Natural killer cell (primary cell): ENCODE measurements around the gene CST8. TPM values are rescaled to one million over a fixed set of nuclear protein-coding genes. Genes with fewer than 3 reads are reported as not detected.

Experiments
- ATAC-seq, 3 donors: fragments of 150-1000 bp in 2 of 3; fragments of 200-7000 bp in 1 of 3; cut with Tn5 transposase; 1 replicate in 1 of 3; 2 replicates in 2 of 3; pipeline ENCODE4 v1.10.0; 2021; ENCODE audit warnings: mild to moderate bottlenecking in 2 of 3, moderate library complexity in 2 of 3
- DNase-seq, 2 donors: peaks; one replicate each; pipeline versions ENCODE4 v3.0.0 to v3.0.0-alpha.2; 2013 to 2021; ENCODE audit warnings: mixed read lengths in 1 of 2
- H3K27ac ChIP-seq: one replicate; pipeline ENCODE4 v1.5.1; 2013; ENCODE audit warnings: mild to moderate bottlenecking, low read length
- H3K27me3 ChIP-seq: one replicate; pipeline ENCODE4 v1.6.1; 2013; ENCODE audit warnings: low read length; ENCODE audit not compliant: control insufficient read depth, insufficient read depth
- H3K36me3 ChIP-seq: one replicate; pipeline ENCODE4 v1.6.1; 2013; ENCODE audit warnings: low read length; ENCODE audit not compliant: control insufficient read depth, insufficient read depth
- H3K4me1 ChIP-seq: one replicate; pipeline ENCODE4 v1.6.1; 2013; ENCODE audit warnings: low read length; ENCODE audit not compliant: control insufficient read depth, insufficient read depth
- H3K4me3 ChIP-seq: one replicate; pipeline ENCODE4 v1.5.1; 2013; ENCODE audit warnings: low read length
- H3K9me3 ChIP-seq: one replicate; pipeline ENCODE4 v1.6.1; 2013; ENCODE audit warnings: low read length; ENCODE audit not compliant: control insufficient read depth, insufficient read depth
- H3K27ac Mint-ChIP-seq, 2 donors: one replicate each; pipeline ENCODE4 v1.8.0; 2022; ENCODE audit warnings: mild to moderate bottlenecking in 2 of 2, mixed read lengths in 2 of 2, moderate library complexity in 1 of 2
- H3K27me3 Mint-ChIP-seq, 2 donors: one replicate each; pipeline ENCODE4 v1.8.0; 2022; ENCODE audit warnings: low read depth in 2 of 2, mixed read lengths in 2 of 2
- H3K36me3 Mint-ChIP-seq: one replicate; pipeline ENCODE4 v1.8.0; 2022; ENCODE audit warnings: mixed read lengths
- H3K4me1 Mint-ChIP-seq, 2 donors: one replicate each; pipeline ENCODE4 v1.8.0; 2022; ENCODE audit warnings: mixed read lengths in 2 of 2
- H3K4me3 Mint-ChIP-seq: one replicate; pipeline ENCODE4 v1.8.0; 2022; ENCODE audit warnings: mild to moderate bottlenecking, moderate library complexity, mixed read lengths
- H3K9me3 Mint-ChIP-seq, 2 donors: one replicate each; pipeline ENCODE4 v1.8.0; 2022; ENCODE audit warnings: mixed read lengths in 2 of 2
- CTCF ChIP-seq: fragments of 200-600 bp; IDR thresholded peaks from one replicate; pipeline ENCODE4 v1.8.0; 2022; ENCODE audit warnings: antibody characterized with exemption
- WGBS: methylation state at CpG from one replicate; pipeline ENCODE4 v1.1.7; 2013; ENCODE audit warnings: missing lambda C conversion rate; ENCODE audit not compliant: insufficient coverage; 5-methylcytosine and 5-hydroxymethylcytosine counted together
- intact Hi-C: fragments of 100-400 bp; cut with micrococcal nuclease; formaldehyde crosslinking; loops from one replicate; pipeline ENCODE4 v1.14.2; 2022
- total RNA-seq, 4 donors: library from RNA; stranded (reverse); fragments of 120-200 nt in 1 of 4; gene quantifications; one replicate each; pipeline versions ENCODE4 v1.2.3 to v1.2.4, GENCODE V29; 2013 to 2022

The CST8 gene
- total RNA-seq, 3 donors from 2014 or later (not counting 1 experiment from before 2014, with no cell fraction given): not detected

DNA sequence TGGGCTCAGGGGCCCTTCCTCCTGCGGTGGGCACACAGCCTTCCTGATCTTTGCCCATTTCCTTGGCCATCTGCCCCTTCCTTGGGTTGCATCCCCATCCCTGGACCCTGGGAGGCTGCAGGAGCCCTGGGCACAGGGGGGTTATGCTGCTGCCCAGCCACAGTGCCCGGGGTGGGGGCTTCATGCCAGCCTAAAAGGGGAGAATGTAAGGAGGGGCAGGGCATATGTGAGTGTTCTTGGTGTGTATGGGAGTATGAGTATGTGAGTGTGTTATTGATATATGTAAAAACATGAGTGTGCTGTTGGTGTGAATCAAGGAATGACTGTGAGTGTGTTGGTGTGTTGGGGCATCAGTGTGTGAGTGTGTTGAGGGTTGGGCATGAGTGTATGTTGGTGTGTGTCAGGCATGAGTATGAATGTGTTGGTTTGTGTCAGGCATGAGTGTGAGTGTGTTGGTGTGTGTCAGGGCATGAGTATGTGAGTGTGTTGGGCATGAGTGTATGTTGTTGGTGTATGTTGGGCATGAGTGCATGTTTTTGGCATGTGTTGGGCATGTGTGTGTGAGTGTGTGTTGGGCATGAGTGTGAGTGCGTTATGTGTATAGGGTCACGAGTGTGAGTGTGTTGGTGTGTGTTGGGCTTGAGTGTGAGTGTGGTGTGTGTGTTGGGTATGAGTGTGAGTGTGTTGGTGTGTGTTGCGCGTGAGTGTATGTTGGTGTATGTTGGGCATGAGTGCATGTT is 14.7 kb upstream of the CST8 start:
- H3K9me3 Mint-ChIP-seq: no peaks in the 10 kb centered on the region
- H3K4me1 Mint-ChIP-seq: no peaks in the 10 kb centered on the region
- H3K27me3 Mint-ChIP-seq: peaks cover 0 to 3% of the 10 kb centered on the region in 2 donors
- no peaks in the 10 kb centered on the region for H3K27me3 ChIP-seq
- H3K4me3 ChIP-seq: no peak overlapping the region
- intact Hi-C loops: no loop called here
- WGBS: 90% methylated on average over 6 of the region's 6 CpGs
- H3K9me3 ChIP-seq: no peaks in the 10 kb centered on the region
- ATAC-seq (peak in 1 of 3 donors; percentile 40), DNase-seq (no peak)
- TF ChIP-seq CTCF: no peak
- H3K27ac ChIP-seq: no peak overlapping the region
- no peaks in the 10 kb centered on the region for H3K4me1 ChIP-seq
- no peak overlapping the region for H3K4me3 Mint-ChIP-seq
- no peaks in the 10 kb centered on the region for H3K36me3 Mint-ChIP-seq
- no peaks in the 10 kb centered on the region for H3K36me3 ChIP-seq
- H3K27ac Mint-ChIP-seq: no peak overlapping the region

DNA sequence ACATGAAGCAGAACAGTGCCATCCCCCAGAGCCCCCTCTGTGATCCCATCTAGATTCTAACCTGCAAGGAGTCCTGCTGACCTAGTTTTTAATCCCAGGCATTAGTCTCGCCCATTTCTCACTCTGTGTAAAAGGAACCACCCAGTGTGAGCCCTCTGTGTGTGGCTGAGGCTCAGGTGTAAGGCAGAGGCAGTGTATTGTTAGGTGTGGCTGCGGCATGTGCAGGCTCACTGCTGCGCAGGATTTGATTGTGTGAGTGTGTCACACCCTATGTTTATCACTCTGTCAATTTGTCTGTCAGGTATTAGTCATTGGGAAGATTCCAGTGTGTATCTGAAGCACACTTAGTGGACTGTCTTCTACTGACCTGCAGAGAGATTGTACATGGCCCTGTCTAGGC is 13.7 kb upstream of the CST8 start:
- DNase-seq (no peak), ATAC-seq (peak in 1 of 3 donors; percentile 66)
- no peak overlapping the region for H3K4me3 ChIP-seq
- Mint-ChIP-seq H3K36me3 (no peaks in the 10 kb centered on the region), H3K4me3 (no peak overlapping the region), H3K9me3 (no peaks in the 10 kb centered on the region), H3K27ac (no peak overlapping the region), H3K4me1 (no peaks in the 10 kb centered on the region), H3K27me3 (peaks cover 0 to 3% of the 10 kb centered on the region in 2 donors)
- 79% methylated on average over 3 of the region's 3 CpGs for WGBS
- no peaks in the 10 kb centered on the region for H3K9me3 ChIP-seq
- intact Hi-C loops: no loop called here
- TF ChIP-seq CTCF: no peak
- H3K4me1 ChIP-seq: no peaks in the 10 kb centered on the region
- H3K27ac ChIP-seq: no peak overlapping the region
- H3K27me3 ChIP-seq: no peaks in the 10 kb centered on the region
- H3K36me3 ChIP-seq: no peaks in the 10 kb centered on the region

GRCh38 chr20:23479043-23479442 is 11.9 kb upstream of the CST8 start:
- Histone ChIP-seq H3K27ac (no peak overlapping the region), H3K4me3 (no peak overlapping the region), H3K36me3 (no peaks in the 10 kb centered on the region), H3K9me3 (no peaks in the 10 kb centered on the region), H3K27me3 (no peaks in the 10 kb centered on the region), H3K4me1 (no peaks in the 10 kb centered on the region)
- DNase-seq (no peak), ATAC-seq (no peak)
- 78% methylated on average over 2 of the region's 4 CpGs for WGBS
- Mint-ChIP-seq H3K27me3 (peaks cover 0 to 3% of the 10 kb centered on the region in 2 donors), H3K4me3 (no peak overlapping the region), H3K4me1 (peaks cover 0 to 3% of the 10 kb centered on the region in 2 donors), H3K9me3 (no peaks in the 10 kb centered on the region), H3K27ac (no peak overlapping the region), H3K36me3 (no peaks in the 10 kb centered on the region)
- TF ChIP-seq CTCF: no peak
- intact Hi-C loops: no loop called here

DNA sequence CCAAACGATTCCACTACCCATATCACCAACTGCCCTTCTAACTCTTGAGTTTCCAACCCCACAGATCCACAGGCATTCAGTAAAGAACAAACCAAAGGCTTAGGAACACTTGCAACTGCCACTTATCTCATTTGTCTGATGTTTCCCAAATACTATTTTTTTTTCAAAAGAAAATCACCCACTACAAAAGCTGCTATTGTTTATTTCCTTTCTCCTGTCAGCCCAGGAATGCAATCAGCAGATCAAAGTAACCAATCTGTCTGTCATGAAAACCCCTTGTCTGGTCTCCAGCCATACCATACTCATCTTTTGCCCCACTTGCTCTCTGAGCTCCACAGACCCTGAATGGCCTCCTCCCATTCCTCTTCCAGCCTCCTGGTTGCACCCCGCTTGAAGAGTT is 8.8 kb upstream of the CST8 start:
- no peak for TF ChIP-seq CTCF
- no peaks in the 10 kb centered on the region for H3K36me3 ChIP-seq
- H3K27me3 Mint-ChIP-seq: peaks cover 0 to 3% of the 10 kb centered on the region in 2 donors
- H3K9me3 Mint-ChIP-seq: no peaks in the 10 kb centered on the region
- no peaks in the 10 kb centered on the region for H3K4me1 ChIP-seq
- H3K27ac Mint-ChIP-seq: no peak overlapping the region
- H3K36me3 Mint-ChIP-seq: no peaks in the 10 kb centered on the region
- H3K9me3 ChIP-seq: no peaks in the 10 kb centered on the region
- no peaks in the 10 kb centered on the region for H3K27me3 ChIP-seq
- intact Hi-C loops: no loop called here
- DNase-seq (no peak), ATAC-seq (no peak)
- H3K4me3 Mint-ChIP-seq: no peak overlapping the region
- no peak overlapping the region for H3K27ac ChIP-seq
- WGBS: 71% methylated on average over 2 of the region's 2 CpGs
- H3K4me3 ChIP-seq: no peak overlapping the region
- H3K4me1 Mint-ChIP-seq: peaks cover 0 to 9% of the 10 kb centered on the region in 2 donors
